ENCODE measurements around the gene THAP11. TPM values are rescaled to one million over a fixed set of nuclear protein-coding genes. Genes with fewer than 3 reads are reported as not detected.

The THAP11 gene
- total and polyA plus RNA-seq, 2 of the 4 experiments (the other 2 are of a cell fraction), result 13.3 to 14.5 TPM

DNA sequence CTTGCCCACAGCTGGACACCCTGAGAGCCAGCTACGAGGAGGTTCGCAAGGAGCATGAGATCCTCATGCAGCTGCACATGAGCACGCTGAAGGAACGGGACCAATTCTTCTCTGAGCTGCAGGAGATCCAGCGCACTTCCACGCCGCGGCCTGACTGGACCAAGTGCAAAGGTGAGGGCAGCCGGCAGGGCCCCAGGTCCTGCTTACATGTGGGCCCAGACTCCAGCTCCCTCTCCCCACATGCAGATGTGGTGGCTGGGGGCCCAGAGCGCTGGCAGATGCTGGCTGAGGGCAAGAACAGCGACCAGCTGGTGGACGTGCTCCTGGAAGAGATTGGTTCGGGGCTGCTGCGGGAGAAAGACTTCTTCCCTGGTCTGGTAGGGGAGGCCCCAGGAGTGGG, 16.2 kb upstream of the THAP11 start:
- no peak overlapping the region for H2AFZ ChIP-seq (replicated peaks; ENCODE audit: low read length, poor library complexity)
- no peak overlapping the region for H3K14ac ChIP-seq (replicated peaks; ENCODE audit: low read depth, low read length)
- no peaks in the 10 kb centered on the region for H3K9me3 ChIP-seq (ENCODE audit: control insufficient read depth, insufficient read depth, low read length)
- H4K91ac ChIP-seq (ENCODE audit: insufficient read depth, low read depth, low read length), result no peak overlapping the region
- no peak overlapping the region for H2BK15ac ChIP-seq (ENCODE audit: low read depth, low read length)
- H2BK5ac ChIP-seq (ENCODE audit: low read depth, low read length, poor library complexity, severe bottlenecking), result no peak overlapping the region
- CTCF ChIA-PET, result interaction anchor here (2.1 kb wide), 1 partner anchor 9 kb away, joined by 5 read pairs; no protein-coding TSS in a partner anchor
- no peak overlapping the region for H3K4ac ChIP-seq (ENCODE audit: low read depth, low read length)
- in situ Hi-C loops (cut with MboI; ENCODE audit: low sequenced_read_pairs), result no loop called here
- no peak overlapping the region for H3K4me3 ChIP-seq (ENCODE audit: insufficient read depth, low read depth, low read length)
- no peak overlapping the region for H3K27ac ChIP-seq (ENCODE audit: insufficient read depth, low read length)
- no peak overlapping the region for H3K56ac ChIP-seq (ENCODE audit: extremely low read depth, insufficient read depth, low read length)
- H4K20me1 ChIP-seq (ENCODE audit: insufficient read depth, low read length), result no peaks in the 10 kb centered on the region
- no peak overlapping the region for H3K23ac ChIP-seq (ENCODE audit: low read depth, low read length)
- no peaks in the 10 kb centered on the region for H3K27me3 ChIP-seq (ENCODE audit: control insufficient read depth, insufficient read depth, low read length)
- no peak for TF ChIP-seq FOS (IDR thresholded peaks at IDR 0.05; ENCODE audit: low read depth, low read length)
- TF ChIP-seq CEBPB (IDR thresholded peaks at IDR 0.05; ENCODE audit: low read depth, low read length), result no peak
- 0 out of 2 replicates have a peak, but pooled peaks have one; percentile 19 for TF ChIP-seq POLR2A (IDR thresholded peaks at IDR 0.05; ENCODE audit: low read depth, low read length)
- no peak for TF ChIP-seq MAFK (IDR thresholded peaks at IDR 0.05; ENCODE audit: low read depth, low read length)
- no peak for TF ChIP-seq SMC3 (IDR thresholded peaks at IDR 0.05; ENCODE audit: low read depth, low read length)
- TF ChIP-seq, protein P1, sequence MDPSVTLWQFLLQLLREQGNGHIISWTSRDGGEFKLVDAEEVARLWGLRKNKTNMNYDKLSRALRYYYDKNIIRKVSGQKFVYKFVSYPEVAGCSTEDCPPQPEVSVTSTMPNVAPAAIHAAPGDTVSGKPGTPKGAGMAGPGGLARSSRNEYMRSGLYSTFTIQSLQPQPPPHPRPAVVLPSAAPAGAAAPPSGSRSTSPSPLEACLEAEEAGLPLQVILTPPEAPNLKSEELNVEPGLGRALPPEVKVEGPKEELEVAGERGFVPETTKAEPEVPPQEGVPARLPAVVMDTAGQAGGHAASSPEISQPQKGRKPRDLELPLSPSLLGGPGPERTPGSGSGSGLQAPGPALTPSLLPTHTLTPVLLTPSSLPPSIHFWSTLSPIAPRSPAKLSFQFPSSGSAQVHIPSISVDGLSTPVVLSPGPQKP (IDR thresholded peaks at IDR 0.05; ENCODE audit: borderline replicate concordance, low read depth, low read length), result no peak
- H4K5ac ChIP-seq (ENCODE audit: low read depth, low read length), result no peak overlapping the region
- intact Hi-C loops (cut with micrococcal nuclease), result no loop called here
- no peak overlapping the region for H2AK5ac ChIP-seq (ENCODE audit: low read depth, low read length)
- ATAC-seq (ENCODE audit: low read depth) (no peak), DNase-seq (no peak)
- no peak overlapping the region for H3K4me2 ChIP-seq (ENCODE audit: low read depth, low read length)
- no TSS peak for BruUV-seq (replicated peaks)
- H3K18ac ChIP-seq (ENCODE audit: low read depth, low read length), result no peak overlapping the region
- H4K8ac ChIP-seq (ENCODE audit: low read depth in 2 of 2, low read length in 2 of 2), result no peak overlapping the region
- H3K36me3 ChIP-seq (ENCODE audit: control insufficient read depth, insufficient read depth, low read length), result peaks cover 43% of the 10 kb centered on the region
- H3K9ac ChIP-seq (ENCODE audit: low read depth, low read length), result no peak overlapping the region
- 100% methylated on average over 3 of the region's 14 CpGs; no CpG with 5 or more reads in 1 of the 2 experiments for WGBS, 2 experiments (ENCODE audit: extremely low coverage in 2 of 2, insufficient read length in 1 of 2)
- no peaks in the 10 kb centered on the region for H3K4me1 ChIP-seq (ENCODE audit: control insufficient read depth, insufficient read depth, low read length)
- no peak overlapping the region for H2BK20ac ChIP-seq (ENCODE audit: low read depth, low read length)
- H2AK9ac ChIP-seq (replicated peaks; ENCODE audit: low read depth, low read length, poor library complexity), result no peak overlapping the region
- POLR2A ChIA-PET (ENCODE audit: unreplicated experiment), result no interaction called here
- no peak overlapping the region for H2BK120ac ChIP-seq (ENCODE audit: low read depth, low read length)
- no peaks in the 10 kb centered on the region; the same call in 1 of the 2 replicates for H3K9me1 ChIP-seq (ENCODE audit: insufficient read depth, low read length)
- H3K79me1 ChIP-seq (ENCODE audit: low read depth in 1 of 2, low read length in 2 of 2), result peaks cover 0 to 6% of the 10 kb centered on the region in 2 experiments; a peak in 1 of 4 replicates
- dilution Hi-C loops (cut with HindIII; ENCODE audit: low sequenced_read_pairs, unreplicated experiment), result no loop called here
